A549 (cell line): ENCODE data around the gene CTIF.

Experiments used
- CBX2 ChIP-seq: fragments of 200-600 bp; sonication (generic); IDR thresholded peaks from 2 replicates; pipeline ENCODE4 v1.6.1; 2016; ENCODE audit warnings: low read depth, mild to moderate bottlenecking, borderline replicate concordance
- CEBPB ChIP-seq, 2 experiments: fragments of >200 bp in 1 of 2; sonication (Bioruptor Twin) in 1 of 2; formaldehyde crosslinking in 1 of 2; IDR thresholded peaks; 2 replicates each; pipeline ENCODE4 v1.6.1; 2012 to 2016
- EP300 ChIP-seq, 2 experiments: fragments of >200 bp; sonication (Bioruptor Twin); formaldehyde crosslinking; IDR thresholded peaks; 2 replicates in 1 of 2; 3 replicates in 1 of 2; pipeline ENCODE4 v1.6.1; 2016 to 2017
- JUNB ChIP-seq: fragments of >200 bp; sonication (Bioruptor Twin); formaldehyde crosslinking; IDR thresholded peaks from 2 replicates; pipeline ENCODE4 v1.6.1; 2016
- MYC ChIP-seq: IDR thresholded peaks from 2 replicates; pipeline ENCODE4 v1.6.1; 2012; ENCODE audit warnings: mild to moderate bottlenecking, inconsistent platforms, low read length, improper control_type of control experiment, borderline replicate concordance
- SMC3 ChIP-seq: fragments of >200 bp; sonication (Bioruptor Twin); formaldehyde crosslinking; IDR thresholded peaks from 3 replicates; pipeline ENCODE4 v1.6.1; 2018; ENCODE audit warnings: inconsistent platforms
- TF ChIP-seq, protein P1 (sequence below): fragments of >200 bp; sonication (Bioruptor Twin); formaldehyde crosslinking; IDR thresholded peaks from 3 replicates; pipeline ENCODE4 v1.5.1; 2016

DNA sequence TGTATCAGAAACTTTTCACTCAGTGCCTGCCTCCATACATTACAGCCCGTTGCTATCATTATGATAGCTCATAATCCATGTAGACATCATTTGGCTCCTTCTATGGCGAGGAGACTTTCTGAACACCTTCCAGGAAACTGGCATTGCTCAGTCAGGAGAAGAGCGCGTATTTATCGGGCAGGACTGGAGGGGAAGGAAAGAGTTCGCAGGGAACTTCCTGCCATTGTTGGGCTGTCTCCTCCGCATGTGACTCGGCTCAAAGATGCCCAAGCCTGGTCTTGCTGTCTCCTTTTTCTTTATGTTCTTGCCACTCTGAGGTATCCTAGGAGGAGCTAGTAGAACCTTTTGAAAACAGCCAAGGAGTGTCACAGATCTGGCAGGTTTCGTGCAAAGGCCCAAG lies 156.8 kb downstream of the CTIF start:
- TF ChIP-seq, protein P1, sequence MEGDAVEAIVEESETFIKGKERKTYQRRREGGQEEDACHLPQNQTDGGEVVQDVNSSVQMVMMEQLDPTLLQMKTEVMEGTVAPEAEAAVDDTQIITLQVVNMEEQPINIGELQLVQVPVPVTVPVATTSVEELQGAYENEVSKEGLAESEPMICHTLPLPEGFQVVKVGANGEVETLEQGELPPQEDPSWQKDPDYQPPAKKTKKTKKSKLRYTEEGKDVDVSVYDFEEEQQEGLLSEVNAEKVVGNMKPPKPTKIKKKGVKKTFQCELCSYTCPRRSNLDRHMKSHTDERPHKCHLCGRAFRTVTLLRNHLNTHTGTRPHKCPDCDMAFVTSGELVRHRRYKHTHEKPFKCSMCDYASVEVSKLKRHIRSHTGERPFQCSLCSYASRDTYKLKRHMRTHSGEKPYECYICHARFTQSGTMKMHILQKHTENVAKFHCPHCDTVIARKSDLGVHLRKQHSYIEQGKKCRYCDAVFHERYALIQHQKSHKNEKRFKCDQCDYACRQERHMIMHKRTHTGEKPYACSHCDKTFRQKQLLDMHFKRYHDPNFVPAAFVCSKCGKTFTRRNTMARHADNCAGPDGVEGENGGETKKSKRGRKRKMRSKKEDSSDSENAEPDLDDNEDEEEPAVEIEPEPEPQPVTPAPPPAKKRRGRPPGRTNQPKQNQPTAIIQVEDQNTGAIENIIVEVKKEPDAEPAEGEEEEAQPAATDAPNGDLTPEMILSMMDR, result no peak
- TF ChIP-seq EP300 (IDR thresholded peaks at IDR 0.05), result no peak
- TF ChIP-seq SMC3, result no peak
- TF ChIP-seq MYC, result no peak
- no peak for TF ChIP-seq CBX2
- TF ChIP-seq CEBPB (IDR thresholded peaks at IDR 0.05), result no peak
- TF ChIP-seq JUNB, result no peak
